CD4-positive, alpha-beta T cell treated with Interleukin-6 at 100 ng/mL for 8 hours (primary cell): ENCODE data around the gene PFDN6.

Source experiments
- DNase-seq: peaks from one replicate; pipeline ENCODE4 v3.0.0-alpha.2; 2020; ENCODE audit warnings: mixed read lengths, low spot score

PFDN6 gene

GRCh38 chr6:33317419-33317668 lies 27.9 kb downstream of the PFDN6 start:
- no peak for DNase-seq

- peak; percentile 96 for DNase-seq
These were observed 28.4 kb downstream of the PFDN6 start, which contains the start of gene ZBTB22 for GRCh38 chr6:33317669-33318425. ZBTB22 (minus strand) TSS chr6:33317744; CDS start chr6:33316916, 828 bp downstream.

GRCh38 chr6:33318426-33319073 lies 29.1 kb downstream of the PFDN6 start:
- DNase-seq, result no peak

GRCh38 chr6:33319939-33320314 lies 30.5 kb downstream of the PFDN6 start:
- DNase-seq, result no peak

- DNase-seq, result no peak
These were observed 31.1 kb downstream of the PFDN6 start for GRCh38 chr6:33320315-33321181.

GRCh38 chr6:33321227-33321626 lies 31.8 kb downstream of the PFDN6 start:
- DNase-seq, result no peak

- no peak for DNase-seq
These were observed 34.2 kb downstream of the PFDN6 start for GRCh38 chr6:33323623-33323948.

- no peak for DNase-seq
These were observed 34.7 kb downstream of the PFDN6 start for GRCh38 chr6:33324125-33324524.

- DNase-seq, result no peak
These were observed 39.7 kb downstream of the PFDN6 start for GRCh38 chr6:33329058-33329457.

GRCh38 chr6:33330736-33331135 lies 41.3 kb downstream of the PFDN6 start:
- no peak for DNase-seq

- DNase-seq, result no peak
These were observed 44.3 kb downstream of the PFDN6 start for GRCh38 chr6:33333666-33334065.

GRCh38 chr6:33335916-33336315 lies 46.5 kb downstream of the PFDN6 start:
- DNase-seq, result no peak

GRCh38 chr6:33336495-33336894 lies 47.1 kb downstream of the PFDN6 start:
- DNase-seq, result no peak

- no peak for DNase-seq
These were observed 49.8 kb downstream of the PFDN6 start for GRCh38 chr6:33339193-33339592.
